ENCODE data around the gene TXK.

TXK gene

GRCh38 chr4:48090621-48091020, 43.4 kb downstream of the TXK start:
- Histone ChIP-seq H3K27ac (no peak overlapping the region), H3K4me3 (no peak overlapping the region)
- TF ChIP-seq, protein P1, sequence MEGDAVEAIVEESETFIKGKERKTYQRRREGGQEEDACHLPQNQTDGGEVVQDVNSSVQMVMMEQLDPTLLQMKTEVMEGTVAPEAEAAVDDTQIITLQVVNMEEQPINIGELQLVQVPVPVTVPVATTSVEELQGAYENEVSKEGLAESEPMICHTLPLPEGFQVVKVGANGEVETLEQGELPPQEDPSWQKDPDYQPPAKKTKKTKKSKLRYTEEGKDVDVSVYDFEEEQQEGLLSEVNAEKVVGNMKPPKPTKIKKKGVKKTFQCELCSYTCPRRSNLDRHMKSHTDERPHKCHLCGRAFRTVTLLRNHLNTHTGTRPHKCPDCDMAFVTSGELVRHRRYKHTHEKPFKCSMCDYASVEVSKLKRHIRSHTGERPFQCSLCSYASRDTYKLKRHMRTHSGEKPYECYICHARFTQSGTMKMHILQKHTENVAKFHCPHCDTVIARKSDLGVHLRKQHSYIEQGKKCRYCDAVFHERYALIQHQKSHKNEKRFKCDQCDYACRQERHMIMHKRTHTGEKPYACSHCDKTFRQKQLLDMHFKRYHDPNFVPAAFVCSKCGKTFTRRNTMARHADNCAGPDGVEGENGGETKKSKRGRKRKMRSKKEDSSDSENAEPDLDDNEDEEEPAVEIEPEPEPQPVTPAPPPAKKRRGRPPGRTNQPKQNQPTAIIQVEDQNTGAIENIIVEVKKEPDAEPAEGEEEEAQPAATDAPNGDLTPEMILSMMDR (IDR thresholded peaks at IDR 0.05) = no peak
- DNase-seq (ENCODE audit: low spot score) = no peak

DNA sequence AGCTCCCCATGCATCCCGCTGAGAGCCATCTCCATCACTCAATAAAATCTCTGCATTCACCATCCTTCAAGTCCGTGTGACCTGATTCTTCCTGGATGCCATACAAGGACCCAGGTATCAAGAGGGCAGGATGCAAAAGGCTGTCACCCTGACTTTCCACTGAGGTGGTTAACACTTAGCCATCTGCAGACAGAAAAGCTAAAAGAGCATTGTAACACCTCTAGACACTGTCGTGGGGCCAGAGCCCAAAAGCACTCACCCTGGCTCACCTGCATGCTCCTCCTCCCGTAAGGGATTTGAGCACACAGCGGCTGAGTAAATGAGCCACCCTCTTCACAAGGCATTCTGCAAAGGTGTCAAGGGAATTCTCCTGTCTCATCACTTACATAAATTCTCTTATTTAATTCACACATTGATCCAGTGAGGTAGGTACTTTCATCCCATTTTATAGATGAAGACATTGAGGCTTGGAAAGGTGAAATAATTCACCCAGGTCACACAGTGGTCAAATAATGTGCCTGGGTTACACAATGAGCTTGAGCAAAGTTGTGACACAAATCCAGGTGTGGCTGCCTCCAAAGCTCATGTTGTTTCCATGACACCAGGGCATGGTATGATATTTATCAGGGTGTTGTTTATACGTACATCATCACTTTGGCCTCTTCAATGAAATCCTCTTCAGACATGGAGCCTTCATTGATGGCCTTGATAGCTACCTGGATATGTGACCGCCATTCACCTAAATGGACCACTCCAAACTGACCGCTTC, 48.0 kb downstream of the TXK start:
- TF ChIP-seq, protein P1 (IDR thresholded peaks at IDR 0.05) = no peak
- no peak overlapping the region for H3K27ac ChIP-seq
- DNase-seq (ENCODE audit: low spot score) = no peak
- no peak overlapping the region for H3K4me3 ChIP-seq

DNA sequence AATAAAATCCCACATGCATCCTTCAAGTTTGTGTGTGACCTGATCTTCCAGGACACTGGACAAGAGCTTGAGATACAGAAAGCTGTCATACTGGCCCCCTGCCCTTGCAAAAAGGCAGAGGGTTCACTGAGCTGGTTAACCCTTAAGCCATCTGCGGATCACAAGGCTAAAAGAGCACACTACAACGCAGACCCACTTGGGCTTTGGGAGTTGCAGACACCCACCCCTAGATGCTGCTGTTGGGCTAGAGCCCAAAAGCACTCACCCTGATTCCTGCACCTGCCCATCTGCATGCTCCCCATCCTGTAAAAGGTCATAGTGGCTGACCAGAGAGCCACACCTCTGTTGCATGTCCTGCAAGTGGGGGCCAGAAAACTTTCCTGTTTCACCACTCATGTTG, 51.1 kb downstream of the TXK start:
- no peak for DNase-seq (ENCODE audit: low spot score)
- H3K4me3 ChIP-seq = no peak overlapping the region
- H3K27ac ChIP-seq = no peak overlapping the region
- TF ChIP-seq, protein P1 (IDR thresholded peaks at IDR 0.05) = no peak

DNA sequence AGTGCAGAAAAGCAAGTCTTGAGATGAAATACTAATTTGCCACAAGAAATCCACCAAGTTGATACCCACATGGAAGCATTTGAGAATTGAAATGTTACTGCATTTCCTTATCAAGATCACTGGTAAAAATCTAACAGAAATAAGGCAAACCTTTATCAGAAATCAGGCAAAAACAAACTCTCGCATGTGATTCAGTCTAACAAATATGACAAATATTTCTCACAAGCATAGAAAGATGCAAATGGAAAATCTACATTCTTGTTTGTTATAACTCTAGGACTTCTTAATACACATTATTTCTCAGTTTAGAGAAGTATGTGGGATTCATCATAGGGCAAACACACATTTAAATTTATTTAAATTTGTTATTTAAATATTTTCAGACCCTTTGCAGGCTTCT, 52.9 kb downstream of the TXK start:
- TF ChIP-seq, protein P1 (IDR thresholded peaks at IDR 0.05) = no peak
- DNase-seq (ENCODE audit: low spot score) = no peak
- Histone ChIP-seq H3K27ac (no peak overlapping the region), H3K4me3 (no peak overlapping the region)

DNA sequence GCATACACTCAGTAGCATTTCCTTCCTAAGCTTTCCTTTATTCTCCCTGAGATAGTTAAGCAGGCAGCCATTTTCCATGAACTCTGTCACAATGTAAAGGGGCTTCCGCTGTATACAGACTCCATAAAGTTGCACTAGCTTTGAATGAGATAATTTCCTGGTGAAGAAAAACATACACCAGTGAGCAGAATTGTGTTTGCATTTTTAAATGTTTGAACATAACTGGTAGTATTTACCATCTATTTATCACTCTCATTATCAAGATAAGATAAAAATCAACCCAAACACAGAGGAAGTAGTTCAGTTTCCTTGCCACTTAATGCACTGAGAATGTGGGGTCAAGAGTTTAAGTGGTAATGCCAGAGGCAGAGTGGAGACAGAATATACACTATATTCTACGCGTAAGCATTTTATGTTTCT, 54.1 kb downstream of the TXK start:
- TF ChIP-seq, protein P1 (IDR thresholded peaks at IDR 0.05) = no peak
- Histone ChIP-seq H3K4me3 (no peak overlapping the region), H3K27ac (no peak overlapping the region)
- no peak for DNase-seq (ENCODE audit: low spot score)

DNA sequence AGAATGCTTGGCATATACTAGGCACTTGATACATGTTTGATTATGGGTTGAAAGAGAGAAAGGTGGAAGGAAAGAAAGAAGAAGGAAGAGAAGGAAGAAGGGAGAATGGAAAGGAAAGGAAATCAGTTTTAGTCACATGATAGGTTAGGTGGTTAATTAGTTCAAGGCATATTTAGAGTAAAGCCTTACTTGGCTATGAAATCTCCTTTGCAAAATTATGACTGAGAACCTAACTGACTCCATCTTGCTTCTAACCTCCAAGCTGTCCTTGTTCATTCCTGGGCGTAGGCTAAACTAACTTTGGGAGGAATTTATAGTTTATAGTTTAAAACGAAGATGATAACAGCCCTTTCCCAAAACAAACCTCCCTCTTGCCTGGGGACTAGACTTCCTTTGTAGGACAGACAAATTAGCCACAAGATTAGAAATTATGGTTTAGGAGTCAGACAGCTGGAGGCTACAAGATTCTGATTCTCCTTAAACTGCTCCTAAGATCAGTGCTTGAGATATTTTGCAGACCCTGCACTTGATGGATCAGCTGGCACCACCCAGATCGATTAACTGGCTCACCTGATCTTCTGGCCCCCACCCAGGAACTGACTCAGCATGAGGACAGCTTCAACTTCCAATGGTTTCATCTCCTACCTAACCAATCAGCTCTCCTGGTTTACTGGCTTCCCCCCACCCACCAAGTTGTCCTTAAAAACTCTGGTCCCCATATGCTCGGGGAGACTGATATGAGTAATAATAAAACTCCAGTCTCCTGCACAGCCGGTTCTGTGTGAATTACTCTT, 55.0 kb downstream of the TXK start:
- no peak for DNase-seq (ENCODE audit: low spot score)
- Histone ChIP-seq H3K27ac (no peak overlapping the region), H3K4me3 (no peak overlapping the region)
- TF ChIP-seq, protein P1 (IDR thresholded peaks at IDR 0.05) = no peak
